Left kidney (tissue), 8 donors: ENCODE data around the gene SLC15A3. TPM values are rescaled to one million over a fixed set of nuclear protein-coding genes. Genes with fewer than 3 reads are reported as not detected.

Experiments used
- DNase-seq: peaks from one replicate; pipeline ENCODE4 v3.0.0-alpha.2; 2013
- long read RNA-seq, 8 donors: transcript quantifications; one replicate each; lab custom pipeline, GENCODE V29; 2026
- polyA plus RNA-seq: library from polyadenylated mRNA; unstranded; fragments of 120-200 nt; gene quantifications from one replicate; pipeline ENCODE4 v1.2.1, GENCODE V29; 2013; ENCODE audit not compliant: insufficient read length

The SLC15A3 gene
- 15.7 TPM for polyA plus RNA-seq
- long read RNA-seq, donor 1, partial matches to known transcripts: 0 of 1 reads
- long read RNA-seq, donor 1, other reads (novel, unspliced or antisense): 0 of 1 reads
- long read RNA-seq, donor 2, partial matches to known transcripts: 0 of 2 reads
- long read RNA-seq, donor 2, other reads (novel, unspliced or antisense): 0 of 2 reads
- long read RNA-seq, donor 3, partial matches to known transcripts: 0 of 3 reads
- long read RNA-seq, donor 3, other reads (novel, unspliced or antisense): 0 of 3 reads
- long read RNA-seq, donor 4: 0 reads
- long read RNA-seq, donor 5, partial matches to known transcripts: 0 of 1 reads
- long read RNA-seq, donor 5, other reads (novel, unspliced or antisense): 0 of 1 reads
- long read RNA-seq, donor 6, full-length matches to known transcripts: 1 of 1 reads
- long read RNA-seq, donor 6, partial matches to known transcripts: 0 of 1 reads
- long read RNA-seq, donor 6, other reads (novel, unspliced or antisense): 0 of 1 reads
- long read RNA-seq, donor 7, full-length matches to known transcripts: 6 of 6 reads
- long read RNA-seq, donor 7, partial matches to known transcripts: 0 of 6 reads
- long read RNA-seq, donor 7, other reads (novel, unspliced or antisense): 0 of 6 reads
- long read RNA-seq, donor 8, partial matches to known transcripts: 0 of 2 reads
- long read RNA-seq, donor 8, other reads (novel, unspliced or antisense): 0 of 2 reads

- peak; percentile 37 for DNase-seq
These were observed at the start of gene SLC15A3 for GRCh38 chr11:60951904-60952741. SLC15A3 (minus strand) TSS chr11:60952176; CDS start chr11:60951551, 625 bp downstream.

DNA sequence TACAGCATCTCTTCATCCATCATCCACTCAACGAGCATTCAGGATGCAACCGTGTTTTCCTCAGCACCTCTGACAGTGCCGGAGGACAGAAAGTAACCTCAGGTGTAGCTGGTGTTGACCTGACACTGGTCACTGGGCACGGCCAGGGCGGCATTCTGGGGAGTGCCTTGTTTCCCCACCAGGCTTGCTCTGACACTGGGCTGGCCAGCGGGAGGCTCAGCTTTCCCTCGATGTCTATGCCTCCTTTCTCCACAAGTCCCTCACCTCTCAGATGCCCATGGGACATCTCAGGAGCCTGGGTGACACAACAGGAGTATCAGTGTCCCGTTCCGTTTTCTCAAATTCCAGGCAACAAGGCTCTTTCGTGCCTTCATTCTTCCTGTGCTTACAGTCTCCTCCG is 48.5 kb upstream of the SLC15A3 start:
- no peak for DNase-seq

DNA sequence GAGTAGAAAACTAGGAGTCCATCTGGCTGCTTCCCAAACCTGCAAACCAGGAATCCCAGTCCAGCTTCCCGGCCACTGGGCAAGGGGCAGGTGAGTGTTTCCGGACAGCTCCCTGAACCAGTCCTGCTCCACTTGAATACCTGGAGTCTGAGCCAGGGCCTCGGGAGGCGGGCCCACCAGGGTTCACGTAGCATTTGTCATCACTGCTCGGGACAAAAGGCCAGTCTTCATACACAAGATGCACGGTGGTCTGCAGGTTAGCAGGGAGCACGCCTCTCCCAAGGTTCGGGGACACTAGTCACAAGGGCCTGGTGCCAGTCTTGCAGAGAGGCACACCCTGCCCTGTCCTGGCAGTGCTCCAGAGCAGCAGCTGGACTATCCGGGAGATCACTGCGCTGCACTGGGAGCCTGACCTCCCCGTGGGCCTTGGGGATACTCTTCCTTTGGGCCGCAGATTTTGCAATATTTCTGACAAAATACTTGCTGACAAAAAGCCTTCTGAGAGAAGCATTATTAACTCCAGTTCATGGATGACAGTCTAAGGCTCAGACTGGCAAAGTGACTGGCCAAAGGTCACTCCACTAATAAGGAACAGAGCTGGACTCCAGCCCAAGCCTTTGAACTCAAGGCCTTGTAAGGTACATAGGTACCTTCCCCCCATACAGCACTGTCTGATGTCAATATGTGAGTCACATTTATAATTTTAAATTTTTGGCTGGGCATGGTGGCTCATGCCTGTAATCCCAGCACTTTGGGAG is 44.6 kb upstream of the SLC15A3 start:
- no peak for DNase-seq

- DNase-seq: no peak
These were observed 43.8 kb upstream of the SLC15A3 start for GRCh38 chr11:60995798-60996197.

GRCh38 chr11:60994541-60995080 is 42.6 kb upstream of the SLC15A3 start:
- DNase-seq: no peak

DNA sequence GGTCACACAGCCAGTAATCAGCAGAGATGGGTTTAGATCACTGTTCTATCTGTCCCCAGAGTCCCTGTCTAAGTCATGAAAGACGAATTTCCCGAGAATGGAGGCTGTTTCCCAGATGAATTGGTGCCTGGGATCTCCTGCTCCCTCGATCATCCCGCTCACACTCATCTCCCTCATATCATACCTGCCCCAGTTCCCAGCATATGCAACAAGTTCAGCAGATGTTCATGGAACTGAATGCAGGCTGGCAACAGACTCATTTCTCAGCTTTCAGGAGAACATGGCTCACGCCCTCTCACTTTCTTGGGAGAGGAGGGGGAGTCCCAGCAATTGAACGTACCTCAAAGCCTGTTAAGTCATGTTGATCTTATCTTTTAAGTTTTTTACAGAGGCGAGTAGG is 41.6 kb upstream of the SLC15A3 start:
- DNase-seq: no peak

GRCh38 chr11:60992842-60993409 is 41.0 kb upstream of the SLC15A3 start:
- peak; percentile 53 for DNase-seq

DNA sequence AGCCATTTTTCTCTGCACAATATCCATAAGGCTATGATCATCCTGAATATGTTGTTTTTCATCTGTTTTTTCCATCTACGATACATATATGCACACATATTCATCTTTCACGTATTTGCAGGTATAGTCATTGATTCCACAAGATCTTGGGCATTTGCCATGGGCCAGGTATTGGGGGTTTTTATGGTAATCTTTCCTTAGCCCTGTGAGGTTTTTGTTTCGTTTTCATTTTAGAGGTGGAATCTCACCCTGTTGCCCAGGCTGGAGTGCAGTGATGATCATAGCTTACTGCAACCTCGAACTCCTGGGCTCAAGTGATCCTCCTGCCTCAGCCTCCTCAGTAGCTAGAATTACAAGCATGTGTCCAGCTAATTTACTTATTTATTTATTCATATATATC is 39.5 kb upstream of the SLC15A3 start:
- no peak for DNase-seq

- DNase-seq: no peak
These were observed 37.2 kb upstream of the SLC15A3 start for GRCh38 chr11:60989093-60989650.

GRCh38 chr11:60988658-60989057 is 36.7 kb upstream of the SLC15A3 start:
- DNase-seq: no peak

DNA sequence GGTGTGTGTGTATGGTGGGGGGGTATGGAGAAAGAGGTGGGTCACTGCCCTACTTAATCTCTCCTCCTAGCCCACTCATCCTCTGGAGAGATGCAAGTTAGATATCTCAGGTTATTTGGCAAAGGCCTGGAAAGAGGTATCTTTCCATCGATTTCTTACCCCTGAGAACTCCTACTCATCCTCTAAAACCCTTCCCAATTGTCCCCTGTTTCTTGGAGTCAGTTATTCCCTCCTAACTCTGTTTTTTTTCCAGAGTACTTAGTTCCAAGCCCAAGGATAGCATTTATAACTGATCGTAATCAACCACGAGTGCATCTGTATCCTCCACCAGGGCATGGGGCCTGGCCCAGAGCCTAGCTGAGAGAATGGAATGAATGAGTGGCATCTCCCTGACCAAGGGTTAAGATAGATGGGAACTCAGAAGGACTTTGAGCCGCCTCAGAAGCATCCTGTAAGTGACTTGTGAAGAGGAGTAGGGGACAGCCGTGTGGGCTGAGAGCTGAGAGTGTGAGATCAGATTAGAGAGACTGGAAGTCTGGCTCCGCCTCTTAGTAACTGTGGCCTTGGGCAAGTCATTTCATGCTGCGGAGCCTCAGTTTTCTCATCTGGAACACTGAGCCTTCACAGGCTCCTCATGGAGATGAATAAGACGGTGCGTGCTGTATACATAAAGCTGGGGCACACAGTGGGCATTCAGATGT is 35.8 kb upstream of the SLC15A3 start:
- DNase-seq: no peak

DNA sequence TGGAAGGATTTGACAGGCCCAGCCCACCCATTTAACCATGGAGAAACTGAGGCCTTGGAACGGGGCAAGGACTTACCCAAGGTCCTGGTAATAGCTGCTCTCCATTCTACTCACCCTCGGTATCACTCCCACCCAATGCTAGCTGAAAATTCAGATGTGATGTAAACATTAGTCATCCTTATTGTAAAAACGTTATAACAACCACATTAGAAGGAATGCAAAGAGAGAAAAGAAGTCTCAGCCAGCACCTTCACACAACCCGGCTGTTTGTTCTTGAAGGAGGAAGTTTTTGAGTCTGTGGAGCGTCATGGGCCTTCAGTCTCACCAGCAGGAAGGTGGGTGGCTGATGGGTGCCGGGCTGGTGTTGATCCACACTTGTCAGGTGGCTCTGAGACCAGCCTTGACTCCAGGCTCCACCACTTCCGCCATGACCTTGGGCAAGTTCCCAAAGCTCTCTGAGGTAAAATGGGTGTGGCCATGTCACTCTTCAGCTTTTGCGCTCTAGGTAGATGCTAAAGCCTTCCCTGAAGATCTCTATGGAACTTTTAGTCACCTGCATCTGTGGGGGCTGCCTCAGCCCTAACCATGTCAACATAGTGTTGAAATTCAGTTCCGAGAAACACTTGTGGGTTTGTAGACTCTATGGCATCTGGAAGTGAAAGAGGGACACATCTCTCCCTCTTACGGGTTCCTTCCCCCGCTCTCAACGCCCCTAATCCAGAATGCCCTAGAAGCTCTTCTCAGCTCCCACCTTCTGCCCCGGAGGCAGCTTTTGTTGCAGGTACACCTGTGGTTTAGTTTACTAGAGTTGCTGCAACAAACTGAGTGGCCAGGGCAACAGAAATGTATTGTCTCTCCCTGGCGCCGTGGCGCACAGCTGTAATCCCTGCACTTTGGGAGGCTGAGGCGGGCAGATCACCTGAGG is 34.3 kb upstream of the SLC15A3 start:
- no peak for DNase-seq

- DNase-seq: no peak
These were observed 33.5 kb upstream of the SLC15A3 start for GRCh38 chr11:60985501-60985900.

GRCh38 chr11:60984636-60985035 is 32.7 kb upstream of the SLC15A3 start:
- no peak for DNase-seq

- DNase-seq: no peak
These were observed 32.2 kb upstream of the SLC15A3 start for GRCh38 chr11:60984149-60984548.

DNA sequence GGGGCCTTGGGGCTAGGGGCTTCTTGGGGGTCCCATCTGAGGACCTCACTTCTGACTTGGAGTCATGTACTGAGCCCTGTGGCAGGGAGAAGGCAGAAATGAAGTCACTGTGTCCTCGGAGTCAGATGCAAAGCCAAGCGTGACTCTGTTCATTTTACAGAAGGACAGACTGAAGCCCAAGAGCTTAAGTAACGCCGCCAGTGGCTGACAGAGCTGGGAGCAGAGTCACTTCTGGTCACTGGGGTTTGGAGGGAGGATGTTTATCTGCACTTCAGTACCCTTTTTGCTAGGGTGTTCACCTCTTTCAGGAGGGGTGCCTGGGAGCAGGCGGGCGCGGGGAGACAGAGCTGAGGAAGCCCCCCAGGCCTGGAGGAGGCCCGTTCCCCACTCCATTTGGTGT is 30.2 kb upstream of the SLC15A3 start:
- no peak for DNase-seq

GRCh38 chr11:60981515-60981914 is 29.5 kb upstream of the SLC15A3 start:
- DNase-seq: no peak

DNA sequence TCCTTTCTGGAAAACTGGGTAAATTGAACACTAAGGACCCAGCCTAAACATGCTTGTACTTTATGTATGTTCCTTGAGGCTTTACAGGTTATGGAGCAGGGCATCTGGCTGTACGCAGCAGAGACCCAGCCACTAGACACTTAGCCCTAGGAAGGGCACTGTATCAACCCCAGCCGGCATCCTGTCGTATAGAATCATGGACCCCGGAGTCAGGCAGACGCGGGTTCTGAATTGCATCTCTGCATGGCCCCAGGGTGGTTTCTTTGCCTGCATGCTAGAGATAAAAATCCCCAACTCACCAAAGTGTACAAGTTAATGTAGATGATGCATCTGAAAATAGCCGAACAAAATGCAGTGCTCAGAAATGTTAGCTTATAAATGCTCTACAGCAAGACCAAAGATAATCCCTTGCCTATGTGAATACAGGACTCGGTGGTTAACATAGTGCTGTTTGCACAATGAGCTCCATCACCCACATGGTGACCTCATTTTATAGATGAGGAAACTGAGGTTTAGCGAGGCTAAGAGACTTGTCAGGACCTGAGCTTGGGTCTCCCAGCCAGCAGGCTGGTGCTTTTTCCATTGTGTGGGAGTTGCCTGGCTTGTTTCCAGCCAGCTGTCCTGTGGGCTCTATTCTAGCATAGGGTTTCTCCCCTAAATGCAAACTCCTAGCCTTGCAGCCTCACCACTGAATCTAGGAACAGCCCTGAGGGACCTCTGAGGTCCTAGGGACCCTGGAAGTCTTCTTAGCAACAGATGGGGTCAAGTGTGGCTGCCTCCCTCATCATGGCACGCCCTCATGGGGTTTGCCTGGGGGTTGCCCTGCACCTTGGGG is 26.8 kb upstream of the SLC15A3 start:
- DNase-seq: no peak
